ENCODE data around the gene ARF6. TPM values are rescaled to one million over a fixed set of nuclear protein-coding genes. Genes with fewer than 3 reads are reported as not detected.

ARF6 gene
- polyA plus RNA-seq, 1 donor (not counting 4 experiments of a cell fraction or from before 2014, with no cell fraction given) = 53.4 TPM

- DNase-seq (ENCODE audit: low read depth, low spot score) (no peak), FAIRE-seq (no peak)
- H3K27ac ChIP-seq (ENCODE audit: control insufficient read depth, insufficient read depth, low read length) = no peak overlapping the region
- peaks cover 13% of the 10 kb centered on the region for H3K4me1 ChIP-seq (ENCODE audit: control insufficient read depth, extremely low read depth, insufficient read depth, low read length)
- H3K9ac ChIP-seq (ENCODE audit: control insufficient read depth, extremely low read depth, insufficient read depth, low read length) = no peak overlapping the region
- dilution Hi-C loops (cut with MboI; ENCODE audit: extremely low pct_ligation_motif_present, low sequenced_read_pairs) = no loop called here
- no peak for TF ChIP-seq EZH2 (IDR thresholded peaks at IDR 0.05; ENCODE audit: low read length)
- no peak for TF ChIP-seq CTCF (optimal IDR thresholded peaks at IDR 0.05 in 1 of 3, IDR thresholded peaks at IDR 0.05 in 1 of 3, conservative IDR thresholded peaks at IDR 0.05 in 1 of 3; ENCODE audit: extremely low read depth in 1 of 3, insufficient read depth in 2 of 3, low read length in 3 of 3)
- no peak overlapping the region for H2AFZ ChIP-seq (ENCODE audit: control insufficient read depth, low read length)
- no peaks in the 10 kb centered on the region for H3K9me1 ChIP-seq (ENCODE audit: control insufficient read depth, extremely low read depth, insufficient read depth, low read length)
- no peak overlapping the region for H3K4me2 ChIP-seq (ENCODE audit: control insufficient read depth, extremely low read depth, insufficient read depth, low read depth, low read length)
- no peaks in the 10 kb centered on the region for H4K20me1 ChIP-seq (ENCODE audit: control insufficient read depth, extremely low read depth, insufficient read depth, low read length)
- H3K4me3 ChIP-seq (ENCODE audit: control insufficient read depth in 2 of 3, extremely low read depth in 1 of 3, insufficient read depth in 2 of 3, low read depth in 1 of 3, low read length in 3 of 3) = no peak overlapping the region
- no peaks in the 10 kb centered on the region for H3K36me3 ChIP-seq (ENCODE audit: control insufficient read depth in 2 of 2, extremely low read depth in 1 of 2, insufficient read depth in 2 of 2, low read length in 2 of 2)
- no peaks in the 10 kb centered on the region for H3K9me3 ChIP-seq (ENCODE audit: control insufficient read depth, low read depth, low read length)
- no peaks in the 10 kb centered on the region for H3K27me3 ChIP-seq (ENCODE audit: control insufficient read depth, extremely low read depth, insufficient read depth, low read length)
- no peaks in the 10 kb centered on the region for H3K79me2 ChIP-seq (ENCODE audit: control insufficient read depth, insufficient read depth, low read length)
Measured at GRCh38 chr14:49886523-49886922, 6.4 kb upstream of the ARF6 start.

- no peaks in the 10 kb centered on the region for H3K9me3 ChIP-seq (ENCODE audit: control insufficient read depth, low read depth, low read length)
- dilution Hi-C loops (cut with MboI; ENCODE audit: extremely low pct_ligation_motif_present, low sequenced_read_pairs) = no loop called here
- H3K36me3 ChIP-seq (ENCODE audit: control insufficient read depth in 2 of 2, extremely low read depth in 1 of 2, insufficient read depth in 2 of 2, low read length in 2 of 2) = no peaks in the 10 kb centered on the region
- no peak overlapping the region for H3K27ac ChIP-seq (ENCODE audit: control insufficient read depth, insufficient read depth, low read length)
- peaks cover 6% of the 10 kb centered on the region for H3K79me2 ChIP-seq (ENCODE audit: control insufficient read depth, insufficient read depth, low read length)
- H2AFZ ChIP-seq (ENCODE audit: control insufficient read depth, low read length) = no peak overlapping the region
- no peaks in the 10 kb centered on the region for H3K27me3 ChIP-seq (ENCODE audit: control insufficient read depth, extremely low read depth, insufficient read depth, low read length)
- no peak for DNase-seq (ENCODE audit: low read depth, low spot score)
- no peak overlapping the region for H3K9ac ChIP-seq (ENCODE audit: control insufficient read depth, extremely low read depth, insufficient read depth, low read length)
- no peak overlapping the region for H3K4me2 ChIP-seq (ENCODE audit: control insufficient read depth, extremely low read depth, insufficient read depth, low read depth, low read length)
- H3K4me1 ChIP-seq (ENCODE audit: control insufficient read depth, extremely low read depth, insufficient read depth, low read length) = peaks cover 5% of the 10 kb centered on the region
- no peak overlapping the region for H3K4me3 ChIP-seq (ENCODE audit: control insufficient read depth in 2 of 3, extremely low read depth in 1 of 3, insufficient read depth in 2 of 3, low read depth in 1 of 3, low read length in 3 of 3)
- H3K9me1 ChIP-seq (ENCODE audit: control insufficient read depth, extremely low read depth, insufficient read depth, low read length) = no peaks in the 10 kb centered on the region
- no peak for FAIRE-seq
- TF ChIP-seq EZH2 (IDR thresholded peaks at IDR 0.05; ENCODE audit: low read length) (no peak), CTCF (optimal IDR thresholded peaks at IDR 0.05 in 1 of 3, IDR thresholded peaks at IDR 0.05 in 1 of 3, conservative IDR thresholded peaks at IDR 0.05 in 1 of 3; ENCODE audit: extremely low read depth in 1 of 3, insufficient read depth in 2 of 3, low read length in 3 of 3) (no peak)
- H4K20me1 ChIP-seq (ENCODE audit: control insufficient read depth, extremely low read depth, insufficient read depth, low read length) = no peaks in the 10 kb centered on the region
Measured at GRCh38 chr14:49888293-49888692, 4.6 kb upstream of the ARF6 start.

Measured in keratinocyte (primary cell).